B cell (primary cell): ENCODE data around the gene CCDC50.

Experiments used
- EZH2 ChIP-seq: IDR thresholded peaks from 2 replicates; pipeline ENCODE4 v1.6.1; 2012; ENCODE audit warnings: borderline replicate concordance, low read depth, mild to moderate bottlenecking, moderate library complexity, low read length; ENCODE audit not compliant: insufficient read depth, poor library complexity, severe bottlenecking
- TF ChIP-seq, protein P1 (sequence below): fragments of 200-600 bp; IDR thresholded peaks from one replicate; pipeline ENCODE4 v1.8.0; 2022; ENCODE audit warnings: antibody characterized with exemption, mild to moderate bottlenecking

DNA sequence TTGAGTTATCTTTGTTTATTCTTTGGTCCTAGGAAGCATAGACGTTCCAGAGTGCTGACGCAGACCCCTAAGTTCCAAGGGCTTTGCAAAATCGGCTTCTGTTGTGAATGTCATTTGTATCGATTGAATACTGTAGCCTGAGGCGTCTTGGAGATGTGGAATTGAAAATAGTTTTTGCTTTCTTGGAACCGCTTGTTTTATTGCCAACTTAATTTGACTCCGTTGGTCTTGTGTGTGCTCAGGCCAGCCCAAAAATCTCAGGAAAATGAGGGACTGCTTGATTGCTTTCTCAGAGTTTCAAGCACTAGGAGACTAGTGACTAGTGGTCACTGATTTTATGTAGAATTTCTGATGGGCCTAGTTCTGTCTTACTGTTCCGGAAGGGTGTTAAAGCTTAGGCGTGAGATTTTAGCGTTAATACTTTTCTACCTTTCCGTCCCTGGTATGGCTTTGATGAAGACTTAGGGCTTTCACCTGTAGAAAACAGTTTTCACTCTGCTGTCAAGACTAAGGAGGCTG, 1.4 kb downstream of the CCDC50 start:
- TF ChIP-seq, protein P1, sequence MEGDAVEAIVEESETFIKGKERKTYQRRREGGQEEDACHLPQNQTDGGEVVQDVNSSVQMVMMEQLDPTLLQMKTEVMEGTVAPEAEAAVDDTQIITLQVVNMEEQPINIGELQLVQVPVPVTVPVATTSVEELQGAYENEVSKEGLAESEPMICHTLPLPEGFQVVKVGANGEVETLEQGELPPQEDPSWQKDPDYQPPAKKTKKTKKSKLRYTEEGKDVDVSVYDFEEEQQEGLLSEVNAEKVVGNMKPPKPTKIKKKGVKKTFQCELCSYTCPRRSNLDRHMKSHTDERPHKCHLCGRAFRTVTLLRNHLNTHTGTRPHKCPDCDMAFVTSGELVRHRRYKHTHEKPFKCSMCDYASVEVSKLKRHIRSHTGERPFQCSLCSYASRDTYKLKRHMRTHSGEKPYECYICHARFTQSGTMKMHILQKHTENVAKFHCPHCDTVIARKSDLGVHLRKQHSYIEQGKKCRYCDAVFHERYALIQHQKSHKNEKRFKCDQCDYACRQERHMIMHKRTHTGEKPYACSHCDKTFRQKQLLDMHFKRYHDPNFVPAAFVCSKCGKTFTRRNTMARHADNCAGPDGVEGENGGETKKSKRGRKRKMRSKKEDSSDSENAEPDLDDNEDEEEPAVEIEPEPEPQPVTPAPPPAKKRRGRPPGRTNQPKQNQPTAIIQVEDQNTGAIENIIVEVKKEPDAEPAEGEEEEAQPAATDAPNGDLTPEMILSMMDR, result no peak
- no peak for TF ChIP-seq EZH2
